ENCODE results near the gene ST3GAL3. TPM values are rescaled to one million over a fixed set of nuclear protein-coding genes. Genes with fewer than 3 reads are reported as not detected.

Gene ST3GAL3
- total RNA-seq, 2 donors from 2014 or later: 26.3 to 36.0 TPM

DNA sequence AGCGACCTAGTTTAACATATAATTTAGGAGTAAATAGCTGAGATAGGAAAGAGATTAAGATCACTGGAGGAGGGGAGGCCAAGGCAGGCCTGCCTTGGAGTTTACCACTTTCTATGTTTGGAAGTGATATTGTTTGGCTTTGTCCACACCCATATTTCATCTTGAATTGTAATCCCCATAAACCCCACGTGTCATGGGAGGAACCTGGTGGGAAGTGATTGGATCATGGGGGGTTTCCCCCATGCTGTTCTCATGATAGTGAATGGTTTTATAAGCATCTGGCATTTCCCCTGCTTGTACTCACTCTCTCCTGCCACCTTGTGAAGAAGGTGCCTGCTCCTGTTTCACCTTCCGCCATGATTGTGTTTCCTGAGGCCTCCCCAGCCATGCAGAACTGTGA, 168.0 kb downstream of the ST3GAL3 start:
- no peak overlapping the region for H3K4me3 ChIP-seq
- no peak overlapping the region for H3K27ac ChIP-seq
- TF ChIP-seq, protein P1, sequence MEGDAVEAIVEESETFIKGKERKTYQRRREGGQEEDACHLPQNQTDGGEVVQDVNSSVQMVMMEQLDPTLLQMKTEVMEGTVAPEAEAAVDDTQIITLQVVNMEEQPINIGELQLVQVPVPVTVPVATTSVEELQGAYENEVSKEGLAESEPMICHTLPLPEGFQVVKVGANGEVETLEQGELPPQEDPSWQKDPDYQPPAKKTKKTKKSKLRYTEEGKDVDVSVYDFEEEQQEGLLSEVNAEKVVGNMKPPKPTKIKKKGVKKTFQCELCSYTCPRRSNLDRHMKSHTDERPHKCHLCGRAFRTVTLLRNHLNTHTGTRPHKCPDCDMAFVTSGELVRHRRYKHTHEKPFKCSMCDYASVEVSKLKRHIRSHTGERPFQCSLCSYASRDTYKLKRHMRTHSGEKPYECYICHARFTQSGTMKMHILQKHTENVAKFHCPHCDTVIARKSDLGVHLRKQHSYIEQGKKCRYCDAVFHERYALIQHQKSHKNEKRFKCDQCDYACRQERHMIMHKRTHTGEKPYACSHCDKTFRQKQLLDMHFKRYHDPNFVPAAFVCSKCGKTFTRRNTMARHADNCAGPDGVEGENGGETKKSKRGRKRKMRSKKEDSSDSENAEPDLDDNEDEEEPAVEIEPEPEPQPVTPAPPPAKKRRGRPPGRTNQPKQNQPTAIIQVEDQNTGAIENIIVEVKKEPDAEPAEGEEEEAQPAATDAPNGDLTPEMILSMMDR (IDR thresholded peaks at IDR 0.05): no peak
- H3K4me1 ChIP-seq (ENCODE audit: control insufficient read depth in 1 of 2, low read depth in 2 of 2): no peaks in the 10 kb centered on the region
- H3K9me3 ChIP-seq: no peaks in the 10 kb centered on the region
- DNase-seq (ENCODE audit: low spot score): no peak
- no peaks in the 10 kb centered on the region for H3K27me3 ChIP-seq (replicated peaks; ENCODE audit: insufficient read depth)
- no peaks in the 10 kb centered on the region for H3K36me3 ChIP-seq
- no peak for ATAC-seq (ENCODE audit: insufficient number of reproducible peaks, low FRiP score, low read depth)

DNA sequence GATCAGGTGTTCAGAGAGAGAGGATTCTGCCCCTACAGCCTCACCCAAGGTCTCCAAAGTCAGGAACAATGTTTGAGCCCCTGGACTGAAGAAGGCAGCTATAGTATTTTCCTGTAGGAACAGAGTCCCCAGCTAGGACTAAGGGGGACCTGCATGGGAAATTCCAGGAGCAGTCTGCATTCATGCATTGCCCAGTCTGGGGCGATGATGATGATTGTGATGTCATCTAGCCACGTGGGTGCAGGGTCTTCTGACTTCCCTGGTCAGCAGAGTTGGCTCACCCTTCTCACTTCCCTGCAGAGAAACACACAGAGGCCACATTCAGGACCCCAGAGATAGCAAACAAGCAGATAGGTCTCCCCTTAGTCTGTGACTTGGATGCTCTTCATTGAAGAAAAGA, 169.8 kb downstream of the ST3GAL3 start:
- no peak for ATAC-seq (ENCODE audit: insufficient number of reproducible peaks, low FRiP score, low read depth)
- TF ChIP-seq, protein P1 (IDR thresholded peaks at IDR 0.05): no peak
- H3K27ac ChIP-seq: no peak overlapping the region
- H3K27me3 ChIP-seq (replicated peaks; ENCODE audit: insufficient read depth): no peaks in the 10 kb centered on the region
- no peaks in the 10 kb centered on the region for H3K36me3 ChIP-seq
- DNase-seq (ENCODE audit: low spot score): no peak
- no peak overlapping the region for H3K4me3 ChIP-seq
- no peaks in the 10 kb centered on the region for H3K9me3 ChIP-seq
- no peaks in the 10 kb centered on the region for H3K4me1 ChIP-seq (ENCODE audit: control insufficient read depth in 1 of 2, low read depth in 2 of 2)

DNA sequence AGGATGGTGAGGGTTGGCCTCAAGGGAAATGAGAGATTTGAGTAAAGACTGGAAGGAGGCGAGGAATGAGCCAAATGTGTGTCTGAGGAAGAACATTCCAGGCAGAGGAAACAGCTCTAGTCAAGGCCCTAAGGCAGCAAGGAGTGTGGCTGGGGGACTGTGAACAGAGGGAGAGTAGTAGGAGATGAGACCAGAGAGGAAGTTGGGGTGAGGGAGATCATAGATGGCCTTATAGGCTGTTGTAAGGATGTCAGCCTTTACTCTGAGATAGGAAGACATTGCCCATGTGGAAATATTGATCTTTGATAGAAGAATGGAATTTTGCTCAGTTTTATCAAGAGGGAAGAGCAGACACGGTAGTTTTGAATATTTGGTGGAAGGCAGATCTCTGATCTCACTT, 171.1 kb downstream of the ST3GAL3 start:
- H3K27me3 ChIP-seq (replicated peaks; ENCODE audit: insufficient read depth): no peaks in the 10 kb centered on the region
- ATAC-seq (ENCODE audit: insufficient number of reproducible peaks, low FRiP score, low read depth): no peak
- H3K4me3 ChIP-seq: no peak overlapping the region
- H3K4me1 ChIP-seq (ENCODE audit: control insufficient read depth in 1 of 2, low read depth in 2 of 2): no peaks in the 10 kb centered on the region
- no peaks in the 10 kb centered on the region for H3K36me3 ChIP-seq
- DNase-seq (ENCODE audit: low spot score): no peak
- TF ChIP-seq, protein P1 (IDR thresholded peaks at IDR 0.05): no peak
- H3K27ac ChIP-seq: no peak overlapping the region
- H3K9me3 ChIP-seq: no peaks in the 10 kb centered on the region

DNA sequence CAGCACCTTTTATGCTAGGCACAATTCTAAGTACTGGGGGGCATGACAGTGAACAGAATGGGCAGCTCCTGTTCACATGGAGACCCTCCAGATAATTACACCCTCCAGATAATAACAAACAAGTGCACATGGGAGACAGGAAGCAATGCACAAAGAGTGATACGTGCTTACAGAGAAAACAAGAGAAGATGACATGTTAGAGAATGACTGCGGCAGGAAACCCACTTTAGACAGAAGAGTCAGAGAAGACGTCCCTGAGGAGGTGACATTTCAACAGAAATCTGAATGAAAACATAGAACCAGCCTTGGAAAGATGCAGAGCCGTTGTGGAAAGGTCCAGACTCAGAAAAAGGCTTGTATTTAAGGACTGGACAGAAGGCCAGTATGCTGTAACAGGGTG, 171.5 kb downstream of the ST3GAL3 start:
- TF ChIP-seq, protein P1 (IDR thresholded peaks at IDR 0.05): no peak
- DNase-seq (ENCODE audit: low spot score): no peak
- Histone ChIP-seq H3K36me3 (no peaks in the 10 kb centered on the region), H3K4me3 (no peak overlapping the region), H3K9me3 (no peaks in the 10 kb centered on the region), H3K27ac (no peak overlapping the region), H3K4me1 (ENCODE audit: control insufficient read depth in 1 of 2, low read depth in 2 of 2) (no peaks in the 10 kb centered on the region), H3K27me3 (replicated peaks; ENCODE audit: insufficient read depth) (no peaks in the 10 kb centered on the region)
- no peak for ATAC-seq (ENCODE audit: insufficient number of reproducible peaks, low FRiP score, low read depth)

DNA sequence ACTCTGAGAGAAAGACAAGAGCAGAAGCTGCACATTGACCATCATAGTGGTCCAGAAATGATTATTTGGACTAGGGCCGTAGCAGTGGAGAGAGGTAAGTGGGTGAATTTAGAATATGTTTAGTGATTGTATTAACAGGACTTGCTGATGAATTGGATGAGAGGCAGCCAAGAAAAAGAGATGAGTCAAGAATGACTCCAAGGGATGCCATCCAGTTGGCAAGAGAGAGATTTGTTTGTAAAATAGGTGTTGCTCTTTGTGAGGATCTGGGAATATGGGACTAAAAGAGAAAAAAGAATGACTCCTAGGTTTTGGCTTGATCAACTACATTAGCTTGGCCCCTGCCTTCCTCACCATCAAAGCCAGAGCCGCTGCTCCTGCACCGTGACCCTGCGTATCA, 172.1 kb downstream of the ST3GAL3 start:
- no peak for DNase-seq (ENCODE audit: low spot score)
- H3K4me1 ChIP-seq (ENCODE audit: control insufficient read depth in 1 of 2, low read depth in 2 of 2): no peaks in the 10 kb centered on the region
- no peaks in the 10 kb centered on the region for H3K9me3 ChIP-seq
- TF ChIP-seq, protein P1 (IDR thresholded peaks at IDR 0.05): no peak
- H3K36me3 ChIP-seq: no peaks in the 10 kb centered on the region
- no peak overlapping the region for H3K27ac ChIP-seq
- no peak overlapping the region for H3K4me3 ChIP-seq
- H3K27me3 ChIP-seq (replicated peaks; ENCODE audit: insufficient read depth): no peaks in the 10 kb centered on the region
- no peak for ATAC-seq (ENCODE audit: insufficient number of reproducible peaks, low FRiP score, low read depth)

All from thoracic aorta (tissue), 2 donors.